Stimulated activated CD8-positive, alpha-beta memory T cell treated with anti-CD3 and anti-CD28 coated beads, Interleukin-15, amount 100 ng/mL, for 1 hour (primary cell): ENCODE measurements around the gene GALNS.

Source experiments
- DNase-seq: peaks from one replicate; pipeline ENCODE4 v3.0.0-alpha.2; 2020; ENCODE audit warnings: low read depth

GALNS gene

GRCh38 chr16:88876942-88877526 is 20.3 kb upstream of the GALNS start:
- no peak for DNase-seq

DNA sequence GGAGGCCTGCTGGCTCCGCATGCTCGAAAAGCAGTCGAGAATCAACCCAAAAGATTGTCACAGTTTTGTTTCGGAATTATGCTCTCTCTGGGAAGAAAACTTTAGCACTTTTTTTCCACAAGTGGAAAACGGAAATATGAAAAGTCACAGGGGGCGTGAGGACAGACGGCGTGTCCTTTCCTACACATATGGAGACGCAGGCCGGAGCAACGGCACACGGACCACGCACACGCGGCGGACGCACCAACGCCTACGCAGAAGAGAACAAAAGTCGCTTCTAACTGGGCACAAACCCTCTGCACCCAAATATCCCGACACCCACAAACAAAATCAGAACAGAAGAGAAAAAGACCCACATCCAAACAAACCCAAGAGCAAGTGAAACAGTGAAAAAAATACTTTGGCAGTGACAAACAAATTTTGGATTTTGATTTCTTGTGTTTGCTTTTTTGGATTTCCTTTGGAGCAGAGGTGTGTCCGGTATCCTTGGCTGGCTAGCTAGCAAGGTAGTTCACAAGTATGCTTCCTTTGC is 19.0 kb upstream of the GALNS start:
- no peak for DNase-seq

DNA sequence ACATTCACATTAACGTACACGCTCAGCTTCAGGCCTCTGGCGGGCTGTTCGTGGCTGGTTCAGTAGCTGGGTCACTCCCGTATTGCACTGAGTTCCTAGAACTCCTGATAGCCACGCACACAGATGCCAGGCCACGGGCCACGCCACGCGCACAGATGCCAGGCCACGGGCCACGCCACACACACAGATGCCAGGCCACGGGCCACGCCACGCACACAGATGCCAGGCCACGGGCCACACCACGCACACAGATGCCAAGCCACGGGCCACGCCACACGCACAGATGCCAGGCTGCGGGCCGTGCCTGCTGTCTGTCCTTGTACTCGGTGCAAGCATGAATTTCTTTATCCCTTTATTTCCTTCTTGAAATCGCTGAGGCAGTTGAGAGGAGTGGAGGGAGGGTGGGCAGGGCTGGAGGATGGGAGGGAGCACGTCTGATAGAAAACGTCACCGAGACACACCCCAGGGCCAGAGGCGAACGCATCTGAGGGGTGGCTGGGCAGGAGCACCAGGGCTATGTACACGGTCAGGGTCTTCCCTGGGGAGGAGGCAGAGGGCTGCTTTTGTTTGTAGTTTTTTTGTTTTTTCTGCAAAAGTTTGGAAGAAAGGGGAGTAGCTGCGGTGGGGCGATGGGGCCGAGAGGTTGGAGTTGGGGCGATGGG is 18.3 kb upstream of the GALNS start:
- no peak for DNase-seq

DNA sequence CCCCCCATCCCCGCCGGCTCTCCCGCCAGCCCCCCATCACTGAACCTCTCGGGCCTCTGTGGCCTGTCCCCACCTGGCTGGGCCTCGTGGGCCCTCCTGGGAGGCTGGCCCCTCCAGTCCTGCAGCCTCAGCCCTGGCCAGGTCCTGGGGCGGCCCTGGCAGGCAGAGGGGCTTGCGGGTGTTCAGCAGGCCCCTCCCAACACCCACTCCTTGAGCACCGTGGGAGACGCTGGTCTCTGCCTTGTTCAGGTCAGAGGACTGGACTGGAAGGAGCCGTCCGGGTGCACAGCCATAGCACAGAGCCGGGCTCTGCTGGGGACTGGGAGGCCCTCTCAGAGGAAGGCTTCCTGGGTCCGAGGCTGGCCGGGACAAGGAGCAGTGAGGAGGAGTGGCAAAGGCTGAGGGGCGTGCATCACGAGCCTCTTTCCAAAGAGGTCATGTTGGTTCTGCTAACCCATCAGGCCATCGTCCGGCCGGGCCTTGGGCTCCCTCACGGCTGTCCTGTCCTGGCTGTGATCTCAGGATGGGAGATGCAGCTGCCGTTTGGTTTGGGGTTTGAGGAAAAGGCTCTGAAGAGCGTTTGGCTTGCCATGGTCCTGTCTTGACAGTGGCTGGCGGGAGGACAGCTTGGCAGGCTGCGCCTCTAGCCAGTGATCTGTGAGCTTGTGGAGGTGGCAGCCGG is 16.0 kb upstream of the GALNS start:
- DNase-seq = no peak

DNA sequence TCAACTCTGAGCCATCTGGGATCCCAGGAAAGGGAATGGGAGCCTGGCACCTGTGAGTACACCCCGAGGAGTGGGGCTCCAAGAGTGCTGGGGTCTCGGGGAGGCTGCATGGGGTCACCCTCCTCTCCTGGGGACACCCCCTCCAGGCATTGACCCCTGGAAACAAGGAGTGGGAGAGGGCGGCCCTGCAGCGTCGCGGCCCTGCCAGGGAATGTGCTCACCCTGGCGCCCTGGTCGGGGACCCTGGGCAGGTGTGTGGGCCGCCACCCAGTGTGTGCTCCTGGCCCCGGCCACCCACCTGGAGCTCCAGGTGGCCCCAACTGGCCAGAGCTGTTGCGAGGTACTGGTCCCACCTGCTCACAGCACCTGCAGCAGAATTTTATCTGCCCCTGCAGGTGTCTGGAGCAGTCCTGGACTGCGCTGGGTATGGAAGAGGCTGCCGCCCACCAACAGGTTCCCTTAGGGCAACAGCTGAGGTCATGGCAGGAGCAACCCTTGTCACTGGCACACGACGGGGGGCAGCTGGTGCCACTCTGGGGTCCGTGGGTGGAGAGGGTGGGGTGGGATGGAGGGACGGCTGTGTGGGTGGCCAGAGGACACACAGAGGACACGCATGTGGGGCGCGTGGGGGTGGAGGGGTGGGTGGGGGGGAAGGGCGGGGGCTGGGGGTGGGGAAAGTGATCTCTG is 15.1 kb upstream of the GALNS start:
- DNase-seq = no peak

DNA sequence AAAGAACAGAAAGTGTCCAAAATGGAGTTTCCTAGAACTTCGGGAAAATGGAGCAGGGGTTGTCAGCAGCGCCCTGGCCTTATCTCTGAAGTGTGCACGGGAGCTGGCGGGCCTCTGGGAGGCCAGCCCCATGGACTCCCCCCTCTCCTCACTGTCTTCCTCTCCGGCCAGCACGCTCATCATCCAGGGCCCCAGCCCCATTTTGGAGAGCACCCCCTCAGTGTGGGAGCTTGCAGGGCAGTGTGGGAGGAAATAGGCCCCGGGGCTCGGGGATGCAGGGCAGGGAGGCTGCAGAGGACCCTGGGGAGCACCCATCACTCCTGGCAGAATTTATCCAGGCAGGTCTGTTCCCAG is 14.6 kb upstream of the GALNS start:
- no peak for DNase-seq

DNA sequence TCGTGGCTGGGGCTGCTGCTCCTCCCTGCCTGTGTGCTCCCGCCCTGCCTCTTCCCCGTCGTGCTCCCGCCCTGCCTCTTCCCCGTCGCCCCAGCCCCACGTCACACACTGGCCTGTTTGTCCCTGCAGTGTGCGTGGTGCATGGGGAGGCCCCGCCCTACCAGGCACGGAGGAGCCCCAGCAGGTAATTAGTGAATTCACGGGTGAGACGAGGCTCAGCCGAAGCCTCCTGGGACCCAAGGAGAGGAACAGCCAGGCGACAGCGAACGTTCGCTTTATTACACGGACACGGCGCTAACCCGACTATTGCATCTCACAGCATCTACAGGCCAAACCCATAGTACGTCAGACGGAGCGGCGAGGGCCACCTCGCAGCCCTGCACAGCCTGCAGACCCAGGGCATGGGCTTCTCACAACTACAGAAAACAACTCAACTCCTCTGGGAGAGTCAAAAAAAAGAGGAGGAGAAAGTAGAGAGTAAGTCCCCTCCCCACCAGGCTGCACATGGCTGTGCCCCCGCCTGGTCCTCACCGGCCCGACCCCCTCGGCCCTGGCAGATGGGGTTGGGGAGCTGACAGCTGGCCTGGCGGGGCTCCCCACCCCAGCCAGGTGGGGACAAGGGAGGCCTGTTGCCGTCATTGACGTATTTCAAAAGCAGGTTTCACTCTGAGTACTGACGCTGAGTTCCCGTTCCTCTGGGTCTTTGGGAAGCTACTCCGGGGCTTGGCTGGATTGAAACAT is 14.0 kb upstream of the GALNS start:
- DNase-seq = no peak

DNA sequence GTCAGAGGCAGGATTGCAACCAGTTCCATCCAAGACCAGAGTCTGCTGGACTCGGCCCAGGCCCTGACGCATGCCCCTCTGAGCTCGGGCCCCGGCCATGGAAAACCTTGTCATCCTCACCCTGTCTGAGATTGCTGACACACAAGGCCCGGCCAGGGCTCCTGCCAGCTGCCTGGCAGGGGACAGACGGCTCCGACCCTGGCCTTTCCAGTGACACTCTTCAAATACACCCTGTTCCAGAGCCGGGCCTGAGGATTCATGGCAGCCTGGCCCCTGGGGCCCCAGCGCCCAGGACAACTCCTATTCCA is 12.9 kb upstream of the GALNS start:
- no peak for DNase-seq

GRCh38 chr16:88868974-88869672 is 12.4 kb upstream of the GALNS start:
- DNase-seq = no peak

GRCh38 chr16:88867581-88868246 is 11.0 kb upstream of the GALNS start:
- no peak for DNase-seq

DNA sequence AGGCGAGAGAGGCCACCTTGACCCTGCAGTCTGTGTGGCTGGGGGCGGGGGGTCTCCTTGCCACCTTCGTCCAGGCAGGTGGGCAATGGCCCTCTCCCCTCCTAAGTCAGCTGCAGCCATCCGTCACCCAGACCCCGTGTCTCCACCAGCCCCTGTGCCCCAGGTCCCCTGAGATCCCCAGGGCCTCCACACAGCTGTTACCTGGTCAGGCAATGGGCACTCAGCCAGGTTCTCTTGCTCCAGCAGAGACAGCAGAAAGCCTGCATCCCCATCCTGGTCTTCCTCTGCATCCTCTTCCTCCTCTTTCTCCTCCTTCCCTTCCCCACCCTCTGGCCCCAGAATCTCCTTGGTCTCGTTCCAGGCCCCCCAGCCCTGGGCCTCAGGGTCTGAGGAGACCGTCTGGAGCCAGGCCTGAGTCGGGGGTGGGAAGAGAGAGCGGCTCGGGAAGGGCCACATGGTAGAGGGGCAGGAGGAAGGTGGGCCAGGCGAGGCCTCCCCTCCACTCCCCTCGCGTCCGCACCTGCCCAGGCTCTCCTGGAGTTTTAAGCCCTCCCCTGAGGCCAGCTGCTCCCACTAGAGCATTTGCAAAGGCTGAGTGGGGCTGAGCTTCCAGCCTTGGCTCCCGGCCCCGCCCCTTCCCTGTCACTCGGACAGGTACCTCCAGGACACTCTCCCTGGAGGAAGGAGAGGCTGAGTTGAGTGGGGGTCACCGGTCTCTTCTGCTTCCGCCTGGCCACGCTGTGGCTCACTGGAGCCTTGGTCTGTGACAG is 9.6 kb upstream of the GALNS start, which contains the start of gene PABPN1L:
Gene PABPN1L (minus strand): TSS at position 510 of the 770 bp plus-strand sequence. CDS start 54 bp downstream, at position 456.
- DNase-seq = no peak

GRCh38 chr16:88865742-88866141 is 9.0 kb upstream of the GALNS start:
- DNase-seq = no peak

GRCh38 chr16:88865310-88865709 is 8.6 kb upstream of the GALNS start:
- no peak for DNase-seq

- no peak for DNase-seq
Measured at GRCh38 chr16:88864521-88864920, 7.8 kb upstream of the GALNS start.

- no peak for DNase-seq
Measured at GRCh38 chr16:88864099-88864498, 7.4 kb upstream of the GALNS start.

GRCh38 chr16:88863426-88863825 is 6.7 kb upstream of the GALNS start:
- no peak for DNase-seq

DNA sequence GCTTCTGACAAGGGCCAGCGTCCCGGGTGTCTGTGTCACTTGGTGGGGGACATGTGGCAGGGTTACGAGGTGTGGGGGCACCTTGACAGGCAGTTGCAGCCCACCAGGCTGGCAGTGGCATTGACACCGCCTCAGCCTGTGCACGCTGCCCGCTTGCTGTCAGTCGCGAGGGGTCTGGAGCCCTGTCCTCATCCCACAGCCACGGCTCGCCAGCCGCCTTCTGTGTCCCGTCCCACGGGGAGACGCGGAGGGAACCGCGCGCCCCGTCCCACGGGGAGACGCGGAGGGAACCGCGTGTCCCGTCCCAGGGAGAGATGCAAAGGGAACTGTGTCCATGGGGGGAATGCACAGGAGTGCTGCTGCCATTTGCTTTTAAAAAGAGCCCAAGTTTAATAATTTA is 6.2 kb upstream of the GALNS start:
- DNase-seq = no peak

DNA sequence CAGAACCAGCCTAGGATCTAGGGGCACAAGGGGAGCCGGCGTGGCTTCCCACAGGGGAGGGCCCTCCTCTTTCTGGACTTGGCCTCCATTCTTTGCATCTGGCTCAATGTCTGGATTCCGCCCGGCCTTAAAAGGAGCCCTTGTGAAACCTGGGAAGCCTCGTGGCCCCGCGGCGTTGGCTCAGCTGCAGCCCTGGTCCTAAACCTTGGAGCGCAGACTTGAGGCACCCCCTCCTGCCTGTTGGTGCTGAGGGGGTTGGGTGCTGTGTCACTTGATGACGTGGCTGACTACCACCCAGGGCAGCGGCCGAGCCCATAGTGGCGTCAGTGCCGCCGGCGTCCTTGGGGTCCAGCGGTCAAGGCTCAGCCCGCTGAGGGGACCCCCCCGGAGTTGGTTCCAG is 4.6 kb upstream of the GALNS start:
- no peak for DNase-seq

GRCh38 chr16:88859381-88860091 is 2.8 kb upstream of the GALNS start:
- DNase-seq = no peak
